Stomach smooth muscle (tissue), 2 donors: Measurements from ENCODE around the gene NELFB.

ENCODE experiments used
- H3K27ac ChIP-seq: one replicate; pipeline ENCODE4 v1.7.0; 2013; ENCODE audit warnings: mild to moderate bottlenecking, low read length, inconsistent platforms
- H3K27me3 ChIP-seq, 2 donors: one replicate each; pipeline ENCODE4 v1.7.0; 2013; ENCODE audit warnings: low read length in 2 of 2; ENCODE audit not compliant: insufficient read depth in 2 of 2, control insufficient read depth in 1 of 2
- H3K36me3 ChIP-seq, 2 donors: one replicate each; pipeline ENCODE4 v1.7.0; 2013; ENCODE audit warnings: low read length in 2 of 2; ENCODE audit not compliant: control insufficient read depth in 2 of 2, insufficient read depth in 2 of 2
- H3K4me1 ChIP-seq: one replicate; pipeline ENCODE4 v1.7.0; 2013; ENCODE audit warnings: low read length; ENCODE audit not compliant: control insufficient read depth, insufficient read depth
- H3K4me3 ChIP-seq, 2 donors: one replicate each; pipeline ENCODE4 v1.7.0; 2013; ENCODE audit warnings: low read length in 2 of 2
- H3K9ac ChIP-seq, 2 donors: one replicate each; pipeline ENCODE4 v1.7.0; 2013; ENCODE audit warnings: low read length in 2 of 2, mild to moderate bottlenecking in 1 of 2
- H3K9me3 ChIP-seq, 2 donors: one replicate each; pipeline ENCODE4 v1.7.0; 2013; ENCODE audit warnings: low read length in 2 of 2; ENCODE audit not compliant: control insufficient read depth in 2 of 2
- donor health status: healthy.
- donor health status: Pancreatic carcinoma.

Gene NELFB

GRCh38 chr9:137231372-137232039 is 23.6 kb upstream of the NELFB start:
- peaks cover 13% of the 10 kb centered on the region for H3K4me1 ChIP-seq
- H3K27me3 ChIP-seq: peaks cover 50 to 57% of the 10 kb centered on the region in 2 donors
- H3K36me3 ChIP-seq: no peaks in the 10 kb centered on the region
- no peak overlapping the region for H3K4me3 ChIP-seq
- H3K9ac ChIP-seq: no peak overlapping the region
- H3K27ac ChIP-seq: no peak overlapping the region
- H3K9me3 ChIP-seq: no peaks in the 10 kb centered on the region

GRCh38 chr9:137232101-137232500 is 23.0 kb upstream of the NELFB start:
- H3K9me3 ChIP-seq: no peaks in the 10 kb centered on the region
- H3K27ac ChIP-seq: no peak overlapping the region
- H3K4me3 ChIP-seq: no peak overlapping the region
- no peak overlapping the region for H3K9ac ChIP-seq
- peaks cover 48 to 57% of the 10 kb centered on the region in 2 donors for H3K27me3 ChIP-seq
- no peaks in the 10 kb centered on the region for H3K36me3 ChIP-seq
- H3K4me1 ChIP-seq: peaks cover 19% of the 10 kb centered on the region

GRCh38 chr9:137232510-137232909 is 22.6 kb upstream of the NELFB start:
- no peak overlapping the region for H3K9ac ChIP-seq
- H3K27ac ChIP-seq: no peak overlapping the region
- no peaks in the 10 kb centered on the region for H3K9me3 ChIP-seq
- peaks cover 21% of the 10 kb centered on the region for H3K4me1 ChIP-seq
- no peaks in the 10 kb centered on the region for H3K36me3 ChIP-seq
- peaks cover 44 to 55% of the 10 kb centered on the region in 2 donors for H3K27me3 ChIP-seq
- no peak overlapping the region for H3K4me3 ChIP-seq

- no peak overlapping the region for H3K4me3 ChIP-seq
- H3K27me3 ChIP-seq: peaks cover 43 to 52% of the 10 kb centered on the region in 2 donors
- no peaks in the 10 kb centered on the region for H3K36me3 ChIP-seq
- H3K4me1 ChIP-seq: peaks cover 21% of the 10 kb centered on the region
- H3K27ac ChIP-seq: no peak overlapping the region
- no peaks in the 10 kb centered on the region for H3K9me3 ChIP-seq
- no peak overlapping the region for H3K9ac ChIP-seq
These were observed 21.8 kb upstream of the NELFB start for GRCh38 chr9:137233143-137233980.

- Histone ChIP-seq H3K9ac (no peak overlapping the region), H3K27me3 (peaks cover 36 to 44% of the 10 kb centered on the region in 2 donors), H3K27ac (no peak overlapping the region), H3K9me3 (no peaks in the 10 kb centered on the region), H3K4me1 (peaks cover 28% of the 10 kb centered on the region), H3K36me3 (no peaks in the 10 kb centered on the region), H3K4me3 (no peak overlapping the region)
These were observed 21.0 kb upstream of the NELFB start for GRCh38 chr9:137234055-137234697.

GRCh38 chr9:137234758-137235423 is 20.2 kb upstream of the NELFB start:
- H3K27me3 ChIP-seq: peaks cover 31 to 36% of the 10 kb centered on the region in 2 donors
- no peak overlapping the region for H3K4me3 ChIP-seq
- no peaks in the 10 kb centered on the region for H3K9me3 ChIP-seq
- H3K4me1 ChIP-seq: peaks cover 28% of the 10 kb centered on the region
- H3K9ac ChIP-seq: no peak overlapping the region
- no peaks in the 10 kb centered on the region for H3K36me3 ChIP-seq
- no peak overlapping the region for H3K27ac ChIP-seq

GRCh38 chr9:137235424-137236237 is 19.5 kb upstream of the NELFB start:
- Histone ChIP-seq H3K9me3 (no peaks in the 10 kb centered on the region), H3K9ac (peak overlapping the region in 1 of 2 donors; percentile 22), H3K36me3 (no peaks in the 10 kb centered on the region), H3K27ac (no peak overlapping the region), H3K27me3 (peaks cover 27 to 30% of the 10 kb centered on the region in 2 donors), H3K4me1 (peaks cover 33% of the 10 kb centered on the region), H3K4me3 (peak overlapping the region; percentile 51 to 60)

- H3K9ac ChIP-seq: peak overlapping the region; percentile 21 to 22
- no peak overlapping the region for H3K27ac ChIP-seq
- peak overlapping the region; percentile 51 to 60 for H3K4me3 ChIP-seq
- no peaks in the 10 kb centered on the region for H3K36me3 ChIP-seq
- no peaks in the 10 kb centered on the region for H3K9me3 ChIP-seq
- peaks cover 33% of the 10 kb centered on the region for H3K4me1 ChIP-seq
- H3K27me3 ChIP-seq: peaks cover 22 to 23% of the 10 kb centered on the region in 2 donors
These were observed 18.7 kb upstream of the NELFB start for GRCh38 chr9:137236238-137236935.

GRCh38 chr9:137236936-137237421 is 18.1 kb upstream of the NELFB start:
- Histone ChIP-seq H3K4me3 (peak overlapping the region in 1 of 2 donors; percentile 35), H3K27me3 (peaks cover 17% of the 10 kb centered on the region in 2 donors), H3K9ac (no peak overlapping the region), H3K9me3 (no peaks in the 10 kb centered on the region), H3K4me1 (peaks cover 37% of the 10 kb centered on the region), H3K27ac (no peak overlapping the region), H3K36me3 (peaks cover 0 to under 1% of the 10 kb centered on the region in 2 donors)
